Testis (tissue), 2 donors: ENCODE results near the gene AQP2.

ENCODE experiments used
- CTCF ChIP-seq, 3 experiments: fragments of 450-650 bp in 2 of 3; fragments of 200-600 bp in 1 of 3; sonication (generic) in 1 of 3; IDR thresholded peaks; one replicate each; pipeline ENCODE4 v1.5.1; 2016 to 2019; ENCODE audit warnings: antibody characterized with exemption in 3 of 3, mild to moderate bottlenecking in 2 of 3, moderate library complexity in 1 of 3
- POLR2A ChIP-seq: fragments of 450-650 bp; IDR thresholded peaks from one replicate; pipeline ENCODE4 v1.6.1; 2017; ENCODE audit warnings: antibody characterized with exemption, mild to moderate bottlenecking, moderate library complexity

- TF ChIP-seq CTCF (IDR thresholded peaks at IDR 0.05): no peak
- no peak for TF ChIP-seq POLR2A
These were observed 39.3 kb upstream of the AQP2 start for GRCh38 chr12:49911213-49911605.
